ENCODE data around the gene AMH.
A peak's percentile ranks its signal among the peaks of the same experiment; 100 is the strongest.

AMH gene

DNA sequence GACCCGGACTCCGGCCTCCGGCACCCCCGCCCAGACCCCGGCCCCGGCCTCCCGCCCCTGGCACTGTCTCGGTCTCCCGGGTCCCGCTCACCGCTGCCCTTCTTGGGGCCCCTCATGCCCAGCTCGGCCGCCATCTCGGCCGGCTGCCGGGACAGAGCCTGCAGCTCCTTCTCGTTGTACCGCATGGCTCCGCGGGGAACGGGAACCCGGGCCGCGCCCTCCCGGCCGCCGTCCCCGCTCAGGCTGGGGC lies 13.1 kb upstream of the AMH start:
- Histone ChIP-seq H3K4me3 (ENCODE audit: low read length) (peak overlapping the region; percentile 89), H3K79me2 (ENCODE audit: low read length) (peaks cover 80% of the 10 kb centered on the region), H3K9me3 (ENCODE audit: insufficient read depth, low read length) (no peaks in the 10 kb centered on the region), H2AFZ (ENCODE audit: low read depth, low read length) (no peak overlapping the region), H3K36me3 (replicated peaks; ENCODE audit: low read depth, low read length) (peaks cover 45% of the 10 kb centered on the region), H3K9ac (ENCODE audit: low read length) (peak overlapping the region; percentile 93), H3K27me3 (ENCODE audit: low read depth, low read length) (no peaks in the 10 kb centered on the region), H3K27ac (ENCODE audit: low read length) (peak overlapping the region; percentile 42), H3K4me2 (ENCODE audit: low read length) (peak overlapping the region; percentile 95), H4K20me1 (ENCODE audit: insufficient read depth, low read length) (peaks cover 38% of the 10 kb centered on the region), H3K4me1 (ENCODE audit: low read length) (peaks cover 31% of the 10 kb centered on the region)
- TF ChIP-seq EZH2phosphoT487 (IDR thresholded peaks at IDR 0.05; ENCODE audit: low read depth), result no peak
- TF ChIP-seq, protein P1, sequence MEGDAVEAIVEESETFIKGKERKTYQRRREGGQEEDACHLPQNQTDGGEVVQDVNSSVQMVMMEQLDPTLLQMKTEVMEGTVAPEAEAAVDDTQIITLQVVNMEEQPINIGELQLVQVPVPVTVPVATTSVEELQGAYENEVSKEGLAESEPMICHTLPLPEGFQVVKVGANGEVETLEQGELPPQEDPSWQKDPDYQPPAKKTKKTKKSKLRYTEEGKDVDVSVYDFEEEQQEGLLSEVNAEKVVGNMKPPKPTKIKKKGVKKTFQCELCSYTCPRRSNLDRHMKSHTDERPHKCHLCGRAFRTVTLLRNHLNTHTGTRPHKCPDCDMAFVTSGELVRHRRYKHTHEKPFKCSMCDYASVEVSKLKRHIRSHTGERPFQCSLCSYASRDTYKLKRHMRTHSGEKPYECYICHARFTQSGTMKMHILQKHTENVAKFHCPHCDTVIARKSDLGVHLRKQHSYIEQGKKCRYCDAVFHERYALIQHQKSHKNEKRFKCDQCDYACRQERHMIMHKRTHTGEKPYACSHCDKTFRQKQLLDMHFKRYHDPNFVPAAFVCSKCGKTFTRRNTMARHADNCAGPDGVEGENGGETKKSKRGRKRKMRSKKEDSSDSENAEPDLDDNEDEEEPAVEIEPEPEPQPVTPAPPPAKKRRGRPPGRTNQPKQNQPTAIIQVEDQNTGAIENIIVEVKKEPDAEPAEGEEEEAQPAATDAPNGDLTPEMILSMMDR (IDR thresholded peaks at IDR 0.05; ENCODE audit: low read depth, low read length), result no peak

DNA sequence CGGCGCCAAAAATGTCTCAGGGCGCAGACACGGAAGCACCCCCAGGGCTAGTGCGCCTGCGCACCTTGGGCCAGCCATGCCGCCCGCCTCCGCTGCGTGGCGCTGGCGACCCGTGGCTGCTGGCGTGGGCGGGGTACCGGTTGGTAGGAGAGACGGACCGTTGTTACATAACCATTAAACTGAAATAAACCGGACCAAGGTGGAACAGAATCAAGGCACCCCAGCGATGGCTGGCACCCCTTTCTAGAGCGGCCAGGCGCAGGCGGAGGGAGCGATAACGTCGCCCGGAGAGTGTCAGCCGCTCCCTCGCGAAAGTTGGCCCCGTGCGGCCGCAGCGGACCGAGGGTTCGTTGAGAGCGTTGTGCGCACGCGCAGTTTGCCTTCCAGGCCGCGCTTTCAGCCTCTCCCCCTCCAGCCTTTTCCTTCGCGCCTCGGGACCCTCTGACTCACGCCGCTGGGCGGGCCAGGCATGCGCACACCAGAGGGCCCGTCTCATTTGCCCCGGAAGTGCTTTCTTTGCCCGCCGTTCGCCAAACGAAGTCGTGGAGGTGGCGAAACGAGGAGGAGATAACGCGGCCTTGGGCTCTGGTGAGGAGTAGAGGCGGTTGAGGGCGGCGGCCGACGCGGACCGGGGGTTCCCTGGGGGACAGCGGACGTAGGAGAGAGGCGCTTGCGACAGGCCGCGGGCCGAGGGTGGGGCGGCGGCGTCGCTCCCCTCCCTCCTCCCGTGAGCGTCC lies 12.6 kb upstream of the AMH start, which contains the start of the genes PLEKHJ1 and SF3A2:
TSS of gene PLEKHJ1 (minus strand) at position 16 of the 737 bp plus-strand sequence. CDS start 81 bp downstream, outside the sequence.
TSS of gene SF3A2 (plus strand) at position 511 of the 737 bp plus-strand sequence. CDS start 6,595 bp downstream, outside the sequence.
- H3K27ac ChIP-seq (ENCODE audit: low read length), result peak within 1 kb of the TSS; percentile 81
- H3K4me2 ChIP-seq (ENCODE audit: low read length), result peak within 1 kb of the TSS; percentile 95
- H3K36me3 ChIP-seq (replicated peaks; ENCODE audit: low read depth, low read length), result peaks cover 49% of the 10 kb centered on the region
- H4K20me1 ChIP-seq (ENCODE audit: insufficient read depth, low read length), result peaks cover 43% of the 10 kb centered on the region
- H3K27me3 ChIP-seq (ENCODE audit: low read depth, low read length), result no peaks in the 10 kb centered on the region
- H3K4me3 ChIP-seq (ENCODE audit: low read length), result peak within 1 kb of the TSS; percentile 89
- H3K4me1 ChIP-seq (ENCODE audit: low read length), result peaks cover 31% of the 10 kb centered on the region
- H3K9me3 ChIP-seq (ENCODE audit: insufficient read depth, low read length), result no peaks in the 10 kb centered on the region
- H3K79me2 ChIP-seq (ENCODE audit: low read length), result peaks cover 85% of the 10 kb centered on the region
- peak within 1 kb of the TSS; percentile 63; the same call in 1 of the 2 replicates for H2AFZ ChIP-seq (ENCODE audit: low read depth, low read length)
- H3K9ac ChIP-seq (ENCODE audit: low read length), result peak within 1 kb of the TSS; percentile 93
- no peak for TF ChIP-seq EZH2phosphoT487 (IDR thresholded peaks at IDR 0.05; ENCODE audit: low read depth)
- TF ChIP-seq, protein P1 (IDR thresholded peaks at IDR 0.05; ENCODE audit: low read depth, low read length), result peak; percentile 99

DNA sequence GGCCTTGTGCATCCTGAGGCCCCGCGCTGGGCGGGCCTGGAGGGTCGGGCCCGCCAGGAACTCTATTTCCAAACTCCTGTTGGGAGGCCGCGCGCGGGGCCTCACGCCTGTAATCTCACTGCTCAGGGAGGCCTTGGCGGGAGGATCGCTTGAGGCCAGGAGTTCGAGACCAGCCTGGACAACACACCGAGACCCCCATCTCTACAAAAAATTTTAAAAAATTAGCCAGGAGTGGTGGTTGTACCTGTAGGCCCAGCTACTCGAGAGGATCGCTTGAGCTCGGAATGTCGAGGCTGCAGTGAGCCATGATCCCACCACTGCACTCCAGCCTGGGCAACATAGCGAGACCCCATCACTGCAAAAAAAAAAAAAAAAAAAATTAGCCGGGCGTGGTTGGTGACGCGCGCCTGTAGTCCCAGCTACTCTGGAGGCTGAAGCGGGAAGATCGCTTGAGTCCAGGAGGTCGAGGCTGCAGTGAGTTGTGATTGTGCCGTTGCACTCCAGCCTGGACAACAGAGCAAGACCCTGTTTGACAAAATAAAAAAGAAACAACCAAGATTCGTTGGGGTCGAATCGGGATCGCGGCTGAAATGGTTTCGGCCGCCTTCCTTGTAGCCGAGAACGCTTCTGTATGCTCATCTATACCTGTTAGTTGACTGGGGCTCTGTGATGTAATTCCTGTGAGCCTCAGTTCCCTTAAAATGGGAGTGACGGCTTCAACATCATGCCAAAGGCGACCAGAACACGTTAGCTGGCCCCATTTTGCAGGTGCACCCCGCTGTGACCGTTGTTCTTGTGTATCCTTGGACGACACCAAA lies 11.9 kb upstream of the AMH start:
- peaks cover 50% of the 10 kb centered on the region for H4K20me1 ChIP-seq (ENCODE audit: insufficient read depth, low read length)
- H2AFZ ChIP-seq (ENCODE audit: low read depth, low read length), result no peak overlapping the region
- peaks cover 52% of the 10 kb centered on the region for H3K36me3 ChIP-seq (replicated peaks; ENCODE audit: low read depth, low read length)
- H3K9me3 ChIP-seq (ENCODE audit: insufficient read depth, low read length), result no peaks in the 10 kb centered on the region
- TF ChIP-seq, protein P1 (IDR thresholded peaks at IDR 0.05; ENCODE audit: low read depth, low read length), result no peak
- no peak for TF ChIP-seq EZH2phosphoT487 (IDR thresholded peaks at IDR 0.05; ENCODE audit: low read depth)
- H3K27me3 ChIP-seq (ENCODE audit: low read depth, low read length), result no peaks in the 10 kb centered on the region
- H3K79me2 ChIP-seq (ENCODE audit: low read length), result peaks cover 93% of the 10 kb centered on the region
- peak overlapping the region; percentile 93 for H3K9ac ChIP-seq (ENCODE audit: low read length)
- H3K27ac ChIP-seq (ENCODE audit: low read length), result peak overlapping the region; percentile 81
- H3K4me1 ChIP-seq (ENCODE audit: low read length), result peaks cover 31% of the 10 kb centered on the region
- peak overlapping the region; percentile 89 for H3K4me3 ChIP-seq (ENCODE audit: low read length)
- peak overlapping the region; percentile 72 for H3K4me2 ChIP-seq (ENCODE audit: low read length)

GRCh38 chr19:2237869-2238153 lies 11.3 kb upstream of the AMH start:
- Histone ChIP-seq H3K27me3 (ENCODE audit: low read depth, low read length) (no peaks in the 10 kb centered on the region), H3K9me3 (ENCODE audit: insufficient read depth, low read length) (no peaks in the 10 kb centered on the region), H3K36me3 (replicated peaks; ENCODE audit: low read depth, low read length) (peaks cover 52% of the 10 kb centered on the region), H3K4me3 (ENCODE audit: low read length) (peak overlapping the region; percentile 89), H3K79me2 (ENCODE audit: low read length) (peaks cover 95% of the 10 kb centered on the region), H4K20me1 (ENCODE audit: insufficient read depth, low read length) (peaks cover 56% of the 10 kb centered on the region), H3K4me2 (ENCODE audit: low read length) (peak overlapping the region; percentile 72), H3K27ac (ENCODE audit: low read length) (no peak overlapping the region), H2AFZ (ENCODE audit: low read depth, low read length) (no peak overlapping the region), H3K4me1 (ENCODE audit: low read length) (peaks cover 31% of the 10 kb centered on the region), H3K9ac (ENCODE audit: low read length) (peak overlapping the region; percentile 93; the same call in 1 of the 2 replicates)
- no peak for TF ChIP-seq EZH2phosphoT487 (IDR thresholded peaks at IDR 0.05; ENCODE audit: low read depth)
- TF ChIP-seq, protein P1 (IDR thresholded peaks at IDR 0.05; ENCODE audit: low read depth, low read length), result no peak
